ES-I3 (cell line): ENCODE data around the gene UCN.

Source experiments
- H3K36me3 ChIP-seq: 2 replicates; pipeline ENCODE4 v1.6.1; 2013; ENCODE audit warnings: mild to moderate bottlenecking, low read length, control low read depth, moderate library complexity; ENCODE audit not compliant: insufficient read depth
- H3K4me1 ChIP-seq: 2 replicates; pipeline ENCODE4 v1.6.1; 2013; ENCODE audit warnings: mild to moderate bottlenecking, control low read depth, low read length; ENCODE audit not compliant: insufficient read depth
- H3K9ac ChIP-seq: 2 replicates; pipeline ENCODE4 v1.6.1; 2013; ENCODE audit warnings: low read depth, mild to moderate bottlenecking, low read length, moderate library complexity
- H3K9me3 ChIP-seq: 2 replicates; pipeline ENCODE4 v1.6.1; 2013; ENCODE audit warnings: mild to moderate bottlenecking, low read length, moderate library complexity; ENCODE audit not compliant: control insufficient read depth, insufficient read depth

Gene UCN

GRCh38 chr2:27264253-27264752, 43.9 kb downstream of the UCN start:
- Histone ChIP-seq H3K9ac (peak overlapping the region; percentile 61; the same call in 1 of the 2 replicates), H3K4me1 (peaks cover 4% of the 10 kb centered on the region), H3K36me3 (no peaks in the 10 kb centered on the region), H3K9me3 (no peaks in the 10 kb centered on the region)

- peaks cover 4% of the 10 kb centered on the region for H3K4me1 ChIP-seq
- no peaks in the 10 kb centered on the region for H3K9me3 ChIP-seq
- H3K9ac ChIP-seq = peak overlapping the region; percentile 61; the same call in 1 of the 2 replicates
- H3K36me3 ChIP-seq = no peaks in the 10 kb centered on the region
These were observed 44.7 kb downstream of the UCN start for GRCh38 chr2:27263287-27264252.

GRCh38 chr2:27262379-27263286, 45.6 kb downstream of the UCN start, which contains the start of gene SLC30A3:
TSS of gene SLC30A3 (minus strand) at chr2:27263047. CDS start at chr2:27262906, 141 bp downstream.
- Histone ChIP-seq H3K9ac (peak within 1 kb of the TSS; percentile 61), H3K4me1 (peaks cover 4% of the 10 kb centered on the region), H3K9me3 (no peaks in the 10 kb centered on the region), H3K36me3 (no peaks in the 10 kb centered on the region)

DNA sequence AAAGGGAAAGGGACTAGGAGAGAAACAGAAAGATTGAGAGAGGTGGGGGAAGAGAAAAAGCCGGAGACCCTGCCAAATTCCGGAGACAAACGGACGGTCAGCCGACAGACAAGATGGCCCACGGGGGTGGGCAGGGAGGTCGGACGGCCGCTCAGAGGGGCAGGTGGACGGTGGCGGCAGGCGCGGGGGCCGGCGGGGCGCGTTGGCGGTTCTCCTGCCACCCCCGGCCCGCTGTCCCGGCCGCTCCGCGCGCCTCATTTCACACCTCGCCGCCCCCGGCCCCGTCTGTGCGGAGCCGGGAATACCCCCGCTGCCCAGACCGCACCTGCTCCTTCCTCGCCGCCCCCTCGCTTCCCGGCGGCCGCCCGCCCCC, 46.3 kb downstream of the UCN start:
- Histone ChIP-seq H3K4me1 (peaks cover 4% of the 10 kb centered on the region), H3K9me3 (no peaks in the 10 kb centered on the region), H3K9ac (peak overlapping the region; percentile 61), H3K36me3 (no peaks in the 10 kb centered on the region)

DNA sequence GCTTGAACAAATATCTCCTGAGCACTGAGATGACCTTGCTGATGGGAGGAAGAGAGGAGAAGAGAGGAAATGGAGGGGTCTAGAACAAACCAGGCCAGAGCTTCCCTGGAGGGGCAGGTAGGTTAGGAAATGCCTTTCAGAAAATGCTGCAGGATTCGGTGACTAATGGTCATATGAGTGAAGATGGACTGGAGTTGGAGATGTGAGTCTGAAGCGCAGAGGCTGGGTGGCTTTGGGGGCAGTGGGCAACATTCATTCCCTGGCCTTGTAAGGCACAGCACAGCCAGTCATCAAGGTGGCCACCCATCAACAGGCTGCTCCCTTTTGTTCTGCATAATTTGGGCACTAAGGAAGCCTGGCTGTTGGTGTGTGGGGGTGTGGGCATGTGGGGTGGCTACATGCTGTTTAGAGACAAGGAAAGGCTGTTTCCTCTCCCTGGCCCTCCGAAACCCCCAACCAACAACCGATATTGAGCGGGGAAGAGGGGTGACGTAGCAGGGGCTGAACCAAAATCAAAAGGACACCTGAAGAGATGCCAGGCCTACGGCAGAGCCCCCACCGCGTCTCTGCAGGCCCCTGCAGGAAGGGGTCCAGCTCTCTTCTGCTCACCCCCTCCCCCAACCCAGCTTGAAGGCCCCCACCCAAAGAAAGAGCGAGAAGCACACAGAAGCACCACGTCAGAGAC, 46.9 kb downstream of the UCN start:
- H3K36me3 ChIP-seq = no peaks in the 10 kb centered on the region
- H3K9me3 ChIP-seq = no peaks in the 10 kb centered on the region
- peak overlapping the region; percentile 61 for H3K9ac ChIP-seq
- H3K4me1 ChIP-seq = peaks cover 4% of the 10 kb centered on the region

DNA sequence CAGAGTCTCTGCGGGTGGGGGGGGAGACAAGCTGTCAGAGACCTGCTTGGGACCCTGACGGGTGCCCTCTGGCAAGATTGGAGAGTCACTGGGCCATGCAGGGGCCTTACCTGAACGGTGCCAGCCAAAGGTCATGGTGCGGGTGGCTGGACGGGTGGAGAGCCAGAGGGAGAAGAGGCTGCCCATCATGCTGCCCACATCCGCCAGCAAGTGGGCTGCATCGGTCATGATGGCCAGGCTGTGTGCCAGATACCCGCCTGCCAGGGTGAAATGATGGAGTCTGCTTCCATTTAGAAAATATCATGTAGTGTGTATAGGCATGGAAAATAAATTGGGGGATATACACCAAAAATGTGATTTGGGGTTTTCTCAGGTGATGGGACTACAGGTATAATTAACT, 50.2 kb downstream of the UCN start:
- Histone ChIP-seq H3K9ac (no peak overlapping the region), H3K9me3 (no peaks in the 10 kb centered on the region), H3K36me3 (no peaks in the 10 kb centered on the region), H3K4me1 (peaks cover 4% of the 10 kb centered on the region; the same call in 1 of the 2 replicates)
